Superior temporal gyrus (tissue), 1 donor: ENCODE results near the gene IL24.
A peak's percentile ranks its signal among the peaks of the same experiment; 100 is the strongest.
"Not testable (repeated sequence)": the region's sequence is repeated elsewhere in the genome, so short reads cannot be mapped to it uniquely, and the experiment has no call there.

ENCODE experiments used
- DNase-seq: peaks from one replicate; pipeline ENCODE4 v3.0.0-alpha.2; 2016; ENCODE audit errors: extremely low spot score

Gene IL24, protein sequence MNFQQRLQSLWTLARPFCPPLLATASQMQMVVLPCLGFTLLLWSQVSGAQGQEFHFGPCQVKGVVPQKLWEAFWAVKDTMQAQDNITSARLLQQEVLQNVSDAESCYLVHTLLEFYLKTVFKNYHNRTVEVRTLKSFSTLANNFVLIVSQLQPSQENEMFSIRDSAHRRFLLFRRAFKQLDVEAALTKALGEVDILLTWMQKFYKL

DNA sequence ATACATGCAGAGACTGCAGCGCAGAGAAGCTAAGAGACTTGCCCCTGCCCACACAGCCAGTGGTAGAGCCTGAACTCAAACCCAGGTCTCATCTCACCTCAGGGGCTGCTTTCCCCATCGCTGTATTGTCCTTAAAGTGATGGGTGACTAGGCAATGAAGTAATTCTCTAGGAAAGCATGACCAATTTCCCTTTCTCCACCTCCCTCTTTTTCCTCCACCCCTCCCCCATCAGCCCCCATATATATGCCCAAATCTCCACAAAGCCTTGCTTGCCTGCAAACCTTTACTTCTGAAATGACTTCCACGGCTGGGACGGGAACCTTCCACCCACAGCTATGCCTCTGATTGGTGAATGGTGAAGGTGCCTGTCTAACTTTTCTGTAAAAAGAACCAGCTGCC is at the start of gene IL24:
IL24 (plus strand) TSS at position 269 of the 400 bp plus-strand sequence. CDS start 390 bp downstream, outside the sequence.
- no peak for DNase-seq

DNA sequence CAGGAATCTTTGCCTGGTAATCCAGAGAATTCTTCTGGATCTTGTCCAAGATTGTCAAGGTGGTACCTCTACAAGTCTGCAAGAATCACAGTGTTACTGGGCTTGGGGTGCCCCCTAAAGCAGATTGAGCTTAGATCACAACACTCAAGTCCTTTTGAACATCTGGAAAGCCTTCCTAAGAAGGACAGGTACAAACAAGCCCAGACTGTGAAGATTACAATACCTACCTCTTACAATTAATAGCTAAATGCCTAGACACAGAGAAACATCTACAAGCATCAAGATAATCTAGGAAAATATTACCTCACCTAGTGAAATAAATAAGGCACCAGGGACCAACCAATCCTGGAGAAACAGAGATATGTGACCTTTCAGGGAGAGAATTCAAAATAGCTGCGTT is 49.3 kb upstream of the IL24 start:
- no peak for DNase-seq

- no peak for DNase-seq
Measured at GRCh38 chr1:206850401-206850800, 46.8 kb upstream of the IL24 start.

GRCh38 chr1:206851341-206852010 is 45.8 kb upstream of the IL24 start:
- no peak for DNase-seq

DNA sequence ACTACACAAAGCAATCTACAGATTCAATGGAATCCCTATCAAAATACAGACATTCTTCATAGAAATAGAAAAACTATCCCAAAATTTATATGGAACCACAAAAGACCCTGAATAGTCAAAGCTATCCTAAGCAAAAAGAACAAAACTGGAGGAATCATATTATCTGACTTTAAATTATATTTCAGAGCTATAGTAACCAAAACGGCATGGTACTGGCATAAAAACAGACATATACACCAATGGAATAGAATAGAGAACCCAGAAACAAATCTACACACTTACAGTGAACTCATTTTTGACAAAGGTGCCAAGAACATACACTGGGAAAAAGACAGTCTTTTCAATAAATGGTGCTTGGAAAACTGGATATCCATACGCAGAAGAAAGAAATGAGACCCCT is 44.6 kb upstream of the IL24 start:
- DNase-seq: not testable (repeated sequence)

DNA sequence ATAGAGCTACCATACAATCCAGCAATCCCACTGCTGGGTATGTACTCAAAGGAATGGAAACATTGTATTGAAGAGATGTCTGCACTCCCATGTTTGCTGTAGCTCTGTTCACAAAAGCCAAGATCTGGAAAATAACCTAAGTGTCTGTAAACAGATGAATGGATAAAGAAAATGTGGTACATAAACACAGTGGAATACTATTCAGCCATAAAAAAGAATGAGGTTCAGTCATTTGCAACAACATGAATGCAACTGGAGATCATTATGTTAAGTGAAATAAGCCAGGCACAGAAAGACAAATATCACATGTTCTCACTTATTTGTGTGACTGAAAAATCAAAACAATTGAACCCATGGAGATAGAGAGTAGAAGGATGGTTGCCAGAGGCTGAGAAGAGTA is 43.5 kb upstream of the IL24 start:
- not testable (repeated sequence) for DNase-seq

DNA sequence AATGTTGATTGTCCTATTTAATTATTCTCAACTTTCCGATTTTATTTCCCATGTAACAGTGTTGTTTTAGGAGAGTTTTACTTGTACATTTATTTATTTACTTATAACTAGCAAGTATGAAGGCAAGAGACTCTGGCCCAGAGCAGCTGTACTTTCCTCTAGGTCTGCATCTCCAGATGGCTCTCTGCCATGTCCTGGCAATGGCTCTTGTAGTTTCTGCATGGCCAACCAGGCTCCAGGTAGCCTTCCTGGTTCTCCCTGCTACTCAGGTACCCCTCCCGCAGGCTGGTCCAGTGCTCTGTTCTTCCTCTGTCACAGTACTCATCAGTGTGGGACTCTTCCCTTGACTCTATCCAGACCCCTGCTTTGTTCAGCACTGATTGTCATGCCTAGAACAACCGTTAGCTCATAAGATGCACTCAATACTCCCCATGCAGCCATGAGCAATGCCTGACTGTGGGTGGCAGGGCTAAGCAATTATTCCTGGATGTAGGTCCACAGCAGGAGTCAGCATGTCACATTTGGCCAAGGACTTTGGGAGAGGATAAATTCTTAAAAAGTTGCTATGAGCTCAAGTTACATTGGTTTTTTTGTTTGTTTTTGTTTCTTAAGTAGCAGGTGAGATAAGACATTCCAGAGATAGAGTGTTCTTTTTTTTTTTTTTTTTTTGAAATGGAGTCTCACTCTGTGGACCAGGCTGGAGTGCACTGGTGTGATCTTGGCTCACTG is 42.7 kb upstream of the IL24 start:
- no peak for DNase-seq

GRCh38 chr1:206855859-206856258 is 41.4 kb upstream of the IL24 start:
- DNase-seq: no peak

- no peak for DNase-seq
Measured at GRCh38 chr1:206856674-206857464, 40.4 kb upstream of the IL24 start.

DNA sequence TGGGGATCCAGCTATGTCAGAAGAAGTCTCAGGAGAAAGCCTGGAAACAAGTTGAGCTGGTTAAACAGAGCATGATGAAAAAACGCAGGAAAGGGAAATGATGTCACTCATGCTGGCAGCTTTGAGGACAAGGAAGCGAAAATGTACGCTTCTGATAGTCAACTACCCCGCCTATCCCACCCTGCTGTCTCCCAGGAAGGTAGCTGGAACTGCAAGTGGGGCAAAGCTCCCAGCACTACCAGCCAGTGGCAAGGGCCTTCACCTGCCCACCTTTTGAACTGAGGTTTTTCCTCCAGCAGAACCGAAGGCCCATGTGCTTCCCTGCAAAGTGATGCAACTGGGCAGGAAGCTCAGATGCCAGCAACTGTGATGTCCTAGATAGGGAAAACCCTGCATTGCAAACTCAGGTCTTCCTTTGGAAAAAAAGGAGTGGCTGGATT is 38.1 kb upstream of the IL24 start:
- no peak for DNase-seq

- no peak for DNase-seq
Measured at GRCh38 chr1:206860165-206860564, 37.1 kb upstream of the IL24 start.

DNA sequence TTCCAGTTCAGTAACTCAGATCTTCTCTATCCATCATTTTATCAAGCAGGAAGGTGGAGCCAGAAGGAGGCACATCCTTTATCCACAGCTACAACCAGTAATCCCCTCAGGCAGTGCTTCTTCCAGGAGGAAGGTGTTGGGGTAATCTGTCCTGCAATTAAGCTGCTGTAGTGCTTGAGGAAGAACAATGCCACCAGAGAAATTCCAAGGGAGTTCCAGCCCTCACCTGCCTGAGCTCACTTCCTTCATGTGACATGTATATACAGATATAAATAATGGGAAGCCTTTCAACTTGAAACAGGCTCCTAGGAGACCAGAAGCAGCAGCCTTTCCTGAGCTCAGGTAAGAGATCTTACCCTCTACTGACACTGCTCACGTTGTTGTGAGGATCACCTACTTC is 34.0 kb upstream of the IL24 start:
- DNase-seq: no peak

GRCh38 chr1:206864939-206865671 is 32.1 kb upstream of the IL24 start, which contains the start of gene IL20:
TSS of gene IL20 (plus strand) at chr1:206865623. CDS start at chr1:206865853, 230 bp downstream.
- peak; percentile 57 for DNase-seq

DNA sequence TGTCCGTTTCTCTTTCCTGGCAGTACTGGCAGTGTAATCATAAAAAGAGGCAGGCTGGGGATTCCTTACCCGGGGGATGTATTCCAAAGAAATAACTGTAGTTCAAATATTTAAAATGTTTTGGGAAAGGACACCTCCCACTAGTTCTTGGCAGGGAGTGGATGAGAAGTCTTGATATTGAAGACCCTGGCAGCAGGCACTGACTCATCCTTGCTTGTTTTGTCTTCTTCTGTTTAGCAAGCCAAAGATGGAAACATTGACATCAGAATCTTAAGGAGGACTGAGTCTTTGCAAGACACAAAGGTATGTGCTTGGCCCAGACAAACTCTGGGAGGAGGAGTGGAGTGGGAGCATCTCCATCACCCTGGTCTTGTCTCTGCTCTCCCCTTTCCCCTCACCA is 31.2 kb upstream of the IL24 start:
- no peak for DNase-seq

- DNase-seq: no peak
Measured at GRCh38 chr1:206867239-206867638, 30.0 kb upstream of the IL24 start.

GRCh38 chr1:206867716-206868115 is 29.5 kb upstream of the IL24 start:
- no peak for DNase-seq

DNA sequence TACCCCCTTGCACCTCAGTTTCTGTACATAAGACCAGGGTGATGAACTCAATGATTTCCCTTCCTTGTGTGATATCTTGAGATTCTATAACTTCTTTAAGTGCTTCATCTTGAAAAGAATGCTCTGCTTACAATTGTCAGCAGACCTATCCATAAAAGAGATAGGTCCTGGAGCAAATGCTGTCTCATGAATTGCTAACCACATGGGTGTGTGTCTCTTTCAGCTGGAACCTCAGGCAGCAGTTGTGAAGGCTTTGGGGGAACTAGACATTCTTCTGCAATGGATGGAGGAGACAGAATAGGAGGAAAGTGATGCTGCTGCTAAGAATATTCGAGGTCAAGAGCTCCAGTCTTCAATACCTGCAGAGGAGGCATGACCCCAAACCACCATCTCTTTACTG is 29.0 kb upstream of the IL24 start:
- DNase-seq: no peak

DNA sequence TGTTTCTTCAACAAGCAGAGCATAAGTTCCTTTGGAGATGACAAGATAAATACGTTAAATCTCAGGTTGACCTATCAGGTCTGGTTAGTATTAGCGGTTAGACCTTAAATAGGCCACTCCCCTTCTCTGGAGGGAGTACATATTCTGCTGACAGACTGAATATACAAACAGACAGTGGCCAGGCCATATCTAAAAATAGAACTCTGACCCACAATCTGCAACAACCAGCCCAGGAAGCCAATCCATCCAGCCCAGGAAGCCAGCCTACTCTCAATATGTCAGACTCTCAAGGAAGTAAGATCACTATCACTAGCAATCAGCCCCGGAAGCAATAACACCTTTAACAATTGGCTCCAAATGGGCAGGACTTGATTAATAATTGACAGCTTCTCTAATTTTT is 25.1 kb upstream of the IL24 start:
- DNase-seq: no peak

DNA sequence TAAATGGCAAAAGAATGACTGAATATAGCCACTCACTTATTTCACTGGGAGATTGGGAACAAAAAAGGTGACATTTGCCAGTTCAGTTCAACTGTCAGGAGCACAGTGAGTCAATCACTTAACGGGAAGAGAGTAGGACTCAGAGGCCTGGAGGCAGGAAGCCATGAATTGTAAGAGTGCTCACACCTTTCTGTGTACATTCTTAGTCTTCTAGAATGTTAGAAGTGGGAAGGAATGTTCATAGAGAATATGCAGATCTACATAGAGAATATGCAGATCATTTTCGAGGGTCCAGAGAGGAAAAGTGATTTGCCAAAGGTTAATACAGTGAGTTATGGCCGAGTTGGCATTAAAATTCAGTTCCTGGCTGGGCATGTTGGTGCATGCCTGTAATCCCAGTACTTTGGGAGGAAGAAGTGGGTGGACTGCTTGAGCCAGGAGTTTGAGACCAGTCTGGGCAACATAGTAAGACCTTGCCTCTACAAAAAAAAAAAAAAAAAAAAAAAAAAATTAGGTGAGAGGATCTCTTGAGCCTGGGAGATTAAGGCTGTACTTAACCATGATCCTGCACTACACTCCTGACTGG is 23.5 kb upstream of the IL24 start:
- DNase-seq: no peak

- no peak for DNase-seq
Measured at GRCh38 chr1:206875752-206876377, 21.4 kb upstream of the IL24 start.
